Measurements from ENCODE around the gene EMILIN1. TPM values are rescaled to one million over a fixed set of nuclear protein-coding genes. Genes with fewer than 3 reads are reported as not detected.

EMILIN1 gene
- total and polyA plus RNA-seq, 2 of the 8 experiments (the other 6 are each of a cell fraction or from before 2014, with no cell fraction given), result 1.9 to 3.0 TPM

Other genes with a start within 250 kb of the EMILIN1 start
- gene DPYSL5, start 230.5 kb upstream of the EMILIN1 start, total RNA-seq (2021; fragmentation: NEBNext Ultra II Directional; extraction: Animal tissue kit (Norgen Biotek cat#: 25700)), result 16.3 and 16.4 TPM in 2 replicates
- 11.9 and 14.1 TPM in 2 replicates for gene DPYSL5, start 230.5 kb upstream of the EMILIN1 start, polyA plus RNA-seq (2011; rRNA removed)
- gene MAPRE3, start 108.0 kb upstream of the EMILIN1 start, total RNA-seq (2021; fragmentation: NEBNext Ultra II Directional; extraction: Animal tissue kit (Norgen Biotek cat#: 25700)), result 6.6 and 7.5 TPM in 2 replicates
- gene MAPRE3, start 108.0 kb upstream of the EMILIN1 start, polyA plus RNA-seq (2011; rRNA removed), result 4.9 and 8.9 TPM in 2 replicates
- gene TMEM214, start 45.6 kb upstream of the EMILIN1 start, total RNA-seq (2021; fragmentation: NEBNext Ultra II Directional; extraction: Animal tissue kit (Norgen Biotek cat#: 25700)), result 49.7 and 52.7 TPM in 2 replicates
- gene TMEM214, start 45.6 kb upstream of the EMILIN1 start, polyA plus RNA-seq (2011; rRNA removed), result 71.0 and 100 TPM in 2 replicates
- 45.4 and 51.0 TPM in 2 replicates for gene AGBL5, start 26.9 kb upstream of the EMILIN1 start, total RNA-seq (2021; fragmentation: NEBNext Ultra II Directional; extraction: Animal tissue kit (Norgen Biotek cat#: 25700))
- gene AGBL5, start 26.9 kb upstream of the EMILIN1 start, polyA plus RNA-seq (2011; rRNA removed), result 62.0 and 82.0 TPM in 2 replicates
- 212 and 225 TPM in 2 replicates for gene OST4, start 7.0 kb upstream of the EMILIN1 start, total RNA-seq (2021; fragmentation: NEBNext Ultra II Directional; extraction: Animal tissue kit (Norgen Biotek cat#: 25700))
- gene OST4, start 7.0 kb upstream of the EMILIN1 start, polyA plus RNA-seq (2011; rRNA removed), result 865 and 906 TPM in 2 replicates
- gene KHK, start 8.2 kb downstream of the EMILIN1 start, total RNA-seq (2021; fragmentation: NEBNext Ultra II Directional; extraction: Animal tissue kit (Norgen Biotek cat#: 25700)), result 17.7 and 20.5 TPM in 2 replicates
- 11.0 and 14.5 TPM in 2 replicates for gene KHK, start 8.2 kb downstream of the EMILIN1 start, polyA plus RNA-seq (2011; rRNA removed)
- gene CGREF1, start 40.5 kb downstream of the EMILIN1 start, total RNA-seq (2021; fragmentation: NEBNext Ultra II Directional; extraction: Animal tissue kit (Norgen Biotek cat#: 25700)), result 3.4 and 3.5 TPM in 2 replicates
- 2.5 and 3.7 TPM in 2 replicates for gene CGREF1, start 40.5 kb downstream of the EMILIN1 start, polyA plus RNA-seq (2011; rRNA removed)
- gene ABHD1, start 45.2 kb downstream of the EMILIN1 start, total RNA-seq (2021; fragmentation: NEBNext Ultra II Directional; extraction: Animal tissue kit (Norgen Biotek cat#: 25700)), result 0.20 and 0.50 TPM in 2 replicates
- gene ABHD1, start 45.2 kb downstream of the EMILIN1 start, polyA plus RNA-seq (2011; rRNA removed), result 0.88 and 1.1 TPM in 2 replicates
- 51.2 and 54.1 TPM in 2 replicates for gene PREB, start 56.0 kb downstream of the EMILIN1 start, total RNA-seq (2021; fragmentation: NEBNext Ultra II Directional; extraction: Animal tissue kit (Norgen Biotek cat#: 25700))
- 72.2 and 74.4 TPM in 2 replicates for gene PREB, start 56.0 kb downstream of the EMILIN1 start, polyA plus RNA-seq (2011; rRNA removed)
- not detected in 2 replicates for gene PRR30, start 60.8 kb downstream of the EMILIN1 start, total RNA-seq (2021; fragmentation: NEBNext Ultra II Directional; extraction: Animal tissue kit (Norgen Biotek cat#: 25700))
- not detected in 2 replicates for gene PRR30, start 60.8 kb downstream of the EMILIN1 start, polyA plus RNA-seq (2011; rRNA removed)
- not detected in 2 replicates for gene TCF23, start 70.4 kb downstream of the EMILIN1 start, total RNA-seq (2021; fragmentation: NEBNext Ultra II Directional; extraction: Animal tissue kit (Norgen Biotek cat#: 25700))
- 0.02 TPM in 2 replicates for gene TCF23, start 70.4 kb downstream of the EMILIN1 start, polyA plus RNA-seq (2011; rRNA removed)
- 103 and 109 TPM in 2 replicates for gene ATRAID, start 133.4 kb downstream of the EMILIN1 start, total RNA-seq (2021; fragmentation: NEBNext Ultra II Directional; extraction: Animal tissue kit (Norgen Biotek cat#: 25700))
- 242 and 280 TPM in 2 replicates for gene ATRAID, start 133.4 kb downstream of the EMILIN1 start, polyA plus RNA-seq (2011; rRNA removed)
- gene SLC5A6, start 133.7 kb downstream of the EMILIN1 start, total RNA-seq (2021; fragmentation: NEBNext Ultra II Directional; extraction: Animal tissue kit (Norgen Biotek cat#: 25700)), result 118 and 123 TPM in 2 replicates
- gene SLC5A6, start 133.7 kb downstream of the EMILIN1 start, polyA plus RNA-seq (2011; rRNA removed), result 183 and 329 TPM in 2 replicates
- 146 and 147 TPM in 2 replicates for gene CAD, start 138.8 kb downstream of the EMILIN1 start, total RNA-seq (2021; fragmentation: NEBNext Ultra II Directional; extraction: Animal tissue kit (Norgen Biotek cat#: 25700))
- gene CAD, start 138.8 kb downstream of the EMILIN1 start, polyA plus RNA-seq (2011; rRNA removed), result 130 and 197 TPM in 2 replicates
- gene SLC30A3, start 184.4 kb downstream of the EMILIN1 start, total RNA-seq (2021; fragmentation: NEBNext Ultra II Directional; extraction: Animal tissue kit (Norgen Biotek cat#: 25700)), result 15.2 and 16.1 TPM in 2 replicates
- 30.7 and 48.7 TPM in 2 replicates for gene SLC30A3, start 184.4 kb downstream of the EMILIN1 start, polyA plus RNA-seq (2011; rRNA removed)
- 1.4 TPM in 2 replicates for gene DNAJC5G, start 196.8 kb downstream of the EMILIN1 start, total RNA-seq (2021; fragmentation: NEBNext Ultra II Directional; extraction: Animal tissue kit (Norgen Biotek cat#: 25700))
- 0.75 and 0.83 TPM in 2 replicates for gene DNAJC5G, start 196.8 kb downstream of the EMILIN1 start, polyA plus RNA-seq (2011; rRNA removed)
- 3.9 and 4.2 TPM in 2 replicates for gene TRIM54, start 203.8 kb downstream of the EMILIN1 start, total RNA-seq (2021; fragmentation: NEBNext Ultra II Directional; extraction: Animal tissue kit (Norgen Biotek cat#: 25700))
- gene TRIM54, start 203.8 kb downstream of the EMILIN1 start, polyA plus RNA-seq (2011; rRNA removed), result 5.8 and 6.1 TPM in 2 replicates
- not detected in 2 replicates for gene UCN, start 229.8 kb downstream of the EMILIN1 start, total RNA-seq (2021; fragmentation: NEBNext Ultra II Directional; extraction: Animal tissue kit (Norgen Biotek cat#: 25700))
- gene UCN, start 229.8 kb downstream of the EMILIN1 start, polyA plus RNA-seq (2011; rRNA removed), result 0.35 and 0.93 TPM in 2 replicates
- gene MPV17, start 244.5 kb downstream of the EMILIN1 start, total RNA-seq (2021; fragmentation: NEBNext Ultra II Directional; extraction: Animal tissue kit (Norgen Biotek cat#: 25700)), result 45.2 and 46.1 TPM in 2 replicates
- gene MPV17, start 244.5 kb downstream of the EMILIN1 start, polyA plus RNA-seq (2011; rRNA removed), result 148 and 181 TPM in 2 replicates

All from H1 (cell line).